Measurements from ENCODE around the gene STAT5A. TPM values are rescaled to one million over a fixed set of nuclear protein-coding genes. Genes with fewer than 3 reads are reported as not detected.

STAT5A gene
- total RNA-seq, 3 donors from 2014 or later: 72.8 to 363 (median 78.9) TPM

DNA sequence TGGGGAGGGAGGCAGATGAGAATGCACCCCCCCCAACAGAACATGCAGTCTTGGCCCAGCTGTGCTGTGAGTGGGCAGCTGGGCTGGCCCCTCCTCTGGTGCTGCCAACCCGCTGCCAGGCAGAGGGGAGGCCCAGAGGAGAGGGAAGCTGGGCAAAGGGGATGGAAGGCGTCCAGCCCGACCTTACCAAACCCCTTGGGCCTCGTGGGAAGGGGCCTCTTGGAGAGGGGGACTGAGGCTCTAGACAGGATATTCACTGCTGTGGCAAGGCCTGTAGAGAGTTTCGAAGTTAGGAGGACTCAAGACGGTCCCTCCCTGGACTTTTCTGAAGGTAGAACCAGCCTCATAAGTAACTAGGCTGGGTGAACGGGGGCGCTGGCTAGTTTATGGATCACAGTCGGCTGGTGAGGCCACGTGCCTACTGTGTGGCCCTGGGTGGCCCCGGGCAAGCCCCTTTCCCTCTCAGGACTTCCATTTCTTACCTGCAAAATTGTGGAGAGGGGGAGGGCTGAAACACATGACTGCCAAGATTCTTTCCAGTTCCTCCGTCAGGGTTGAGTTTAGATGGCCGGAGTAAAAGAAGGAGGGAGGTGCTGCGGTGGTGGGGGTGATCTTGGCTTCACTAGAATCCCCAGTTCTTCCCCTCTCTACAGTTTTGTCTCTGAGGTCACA, 857 bp upstream of the STAT5A start:
- Histone ChIP-seq H3K9me3 (no peaks in the 10 kb centered on the region), H3K4me3 (peak overlapping the region; percentile 75 to 91 (median 77)), H3K36me3 (no peaks in the 10 kb centered on the region), H3K4me1 (peaks cover 18 to 27% of the 10 kb centered on the region in 2 donors), H3K27me3 (no peaks in the 10 kb centered on the region), H3K27ac (peak overlapping the region; percentile 91 to 92)
- peak in 1 of 2 donors; percentile 51 for DNase-seq (ENCODE audit: low spot score in 2 of 2)
- TF ChIP-seq POLR2AphosphoS5 (IDR thresholded peaks at IDR 0.05) (peak in 1 of 3 donors; percentile 45), CTCF (IDR thresholded peaks at IDR 0.05) (no peak), POLR2A (IDR thresholded peaks at IDR 0.05) (peak; percentile 23)
- intact Hi-C loops (cut with DNase I; ENCODE audit: low total_unique reads): no loop called here

GRCh38 chr17:42288803-42289610, 709 bp downstream of the STAT5A start:
- Histone ChIP-seq H3K36me3 (no peaks in the 10 kb centered on the region), H3K9me3 (no peaks in the 10 kb centered on the region), H3K27me3 (no peaks in the 10 kb centered on the region), H3K27ac (peak overlapping the region; percentile 91 to 92), H3K4me3 (peak overlapping the region; percentile 75 to 91 (median 77)), H3K4me1 (peaks cover 13% of the 10 kb centered on the region in 2 donors)
- intact Hi-C loops (cut with DNase I; ENCODE audit: low total_unique reads): no loop called here
- peak in 1 of 2 donors; percentile 48 for DNase-seq (ENCODE audit: low spot score in 2 of 2)
- peak in 1 of 3 donors; percentile 25 for TF ChIP-seq POLR2AphosphoS5 (IDR thresholded peaks at IDR 0.05)
- no peak for TF ChIP-seq POLR2A (IDR thresholded peaks at IDR 0.05)

DNA sequence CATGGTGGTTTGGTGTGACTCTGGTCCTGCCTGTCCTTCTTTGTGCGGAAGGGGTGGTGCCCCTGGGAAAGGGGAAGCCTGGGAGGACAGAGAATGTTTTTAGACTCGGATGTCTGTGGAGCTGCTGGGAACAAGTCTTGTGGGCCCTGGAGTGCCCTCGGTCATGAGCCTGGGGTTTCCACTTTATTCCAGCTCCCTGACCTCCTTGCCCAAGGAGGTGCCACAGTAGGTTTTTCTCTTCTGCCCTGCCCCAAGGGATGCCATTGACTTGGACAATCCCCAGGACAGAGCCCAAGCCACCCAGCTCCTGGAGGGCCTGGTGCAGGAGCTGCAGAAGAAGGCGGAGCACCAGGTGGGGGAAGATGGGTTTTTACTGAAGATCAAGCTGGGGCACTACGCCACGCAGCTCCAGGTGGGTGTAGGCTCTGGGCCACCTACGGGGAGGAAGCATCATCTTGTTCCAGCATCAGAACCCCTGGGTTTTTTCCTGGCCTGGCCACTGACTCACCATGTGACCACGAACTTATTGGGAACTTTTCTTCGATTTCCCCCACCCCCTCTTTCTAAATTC, 1.4 kb downstream of the STAT5A start:
- TF ChIP-seq POLR2AphosphoS5 (IDR thresholded peaks at IDR 0.05) (no peak), CTCF (IDR thresholded peaks at IDR 0.05) (no peak), POLR2A (IDR thresholded peaks at IDR 0.05) (no peak)
- Histone ChIP-seq H3K4me1 (peaks cover 13% of the 10 kb centered on the region in 2 donors), H3K9me3 (no peaks in the 10 kb centered on the region), H3K4me3 (peak overlapping the region; percentile 75 to 91 (median 77)), H3K36me3 (no peaks in the 10 kb centered on the region), H3K27ac (peak overlapping the region; percentile 91 to 92), H3K27me3 (no peaks in the 10 kb centered on the region)
- DNase-seq (ENCODE audit: low spot score in 2 of 2): no peak
- intact Hi-C loops (cut with DNase I; ENCODE audit: low total_unique reads): no loop called here

- intact Hi-C loops (cut with DNase I; ENCODE audit: low total_unique reads): no loop called here
These were observed 2.3 kb downstream of the STAT5A start for GRCh38 chr17:42290577-42290976.

More at GRCh38 chr17:42290577-42290976, 2.3 kb downstream of the STAT5A start:
- Histone ChIP-seq H3K9me3 (no peaks in the 10 kb centered on the region), H3K27me3 (no peaks in the 10 kb centered on the region), H3K27ac (peak overlapping the region in 1 of 2 donors; percentile 13), H3K4me3 (no peak overlapping the region), H3K36me3 (no peaks in the 10 kb centered on the region), H3K4me1 (peaks cover 13% of the 10 kb centered on the region in 2 donors)
- TF ChIP-seq POLR2AphosphoS5 (IDR thresholded peaks at IDR 0.05) (no peak), CTCF (IDR thresholded peaks at IDR 0.05) (no peak), POLR2A (IDR thresholded peaks at IDR 0.05) (no peak)
- DNase-seq (ENCODE audit: low spot score in 2 of 2): no peak

Measured in breast epithelium (tissue), 4 donors.